ENCODE data around the gene EXOC3L1. TPM values are rescaled to one million over a fixed set of nuclear protein-coding genes. Genes with fewer than 3 reads are reported as not detected.

EXOC3L1 gene, protein sequence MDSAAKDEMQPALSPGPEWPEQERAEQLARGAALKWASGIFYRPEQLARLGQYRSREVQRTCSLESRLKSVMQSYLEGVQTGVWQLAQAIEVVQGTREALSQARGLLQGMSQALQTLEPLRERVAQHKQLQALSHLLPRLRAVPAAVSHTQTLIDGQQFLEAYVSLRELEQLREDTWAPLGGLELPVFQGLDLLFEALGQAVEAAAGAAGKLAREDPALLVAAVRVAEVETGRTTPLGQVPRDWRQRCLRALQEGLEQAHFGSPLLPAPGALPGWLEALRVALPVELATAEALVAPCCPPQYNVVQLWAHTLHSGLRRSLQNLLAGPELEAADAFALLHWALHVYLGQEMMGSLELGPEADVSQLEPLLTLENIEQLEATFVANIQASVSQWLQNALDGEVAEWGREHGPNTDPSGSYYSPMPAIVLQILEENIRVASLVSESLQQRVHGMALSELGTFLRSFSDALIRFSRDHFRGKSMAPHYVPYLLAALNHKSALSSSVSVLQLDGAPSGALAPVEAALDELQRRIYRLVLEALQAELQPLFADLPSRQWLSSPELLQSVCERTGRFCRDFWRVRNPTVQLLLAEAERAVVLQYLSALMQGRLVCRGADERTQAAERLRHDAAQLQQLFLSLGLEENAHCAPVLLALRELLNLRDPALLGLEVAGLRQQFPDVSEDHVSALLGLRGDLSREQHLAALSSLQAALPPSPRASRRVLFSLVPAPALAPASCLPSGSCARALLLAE
- total RNA-seq (ENCODE audit: low replicate concordance): 0.47 TPM in 1 of 2 replicates, not detected in the other

DNA sequence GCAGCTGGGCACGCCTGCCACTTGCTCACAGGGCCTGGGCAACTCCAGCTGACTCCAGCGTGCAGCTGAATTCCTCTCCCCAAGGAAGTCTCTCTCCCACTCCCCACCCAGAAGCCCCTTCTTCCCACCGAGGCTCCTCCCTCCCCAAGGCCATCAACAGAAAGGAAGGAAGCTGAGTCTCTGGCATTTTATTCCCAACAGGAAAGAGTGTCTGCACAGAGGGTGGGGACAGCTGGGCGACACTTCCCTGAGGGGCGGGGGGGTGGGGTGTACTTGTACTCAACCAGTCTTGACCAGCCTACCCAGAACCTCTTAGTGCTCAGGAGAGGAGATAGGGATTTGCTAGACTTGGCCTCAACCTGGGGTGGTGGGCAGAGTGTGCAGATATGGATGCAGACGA, at the start of gene EXOC3L1:
Gene EXOC3L1 (minus strand): TSS at position 96 of the 400 bp plus-strand sequence. CDS start 460 bp downstream, outside the sequence.

GRCh38 chr16:67226804-67227566, 37.0 kb upstream of the EXOC3L1 start, which contains the start of gene TMEM208:
Gene TMEM208 (plus strand): TSS chr16:67227130. CDS start chr16:67227219, 89 bp downstream.

GRCh38 chr16:67199011-67199807, 9.3 kb upstream of the EXOC3L1 start, which contains the start of gene ELMO3:
Gene ELMO3 (plus strand): TSS chr16:67199131. CDS start chr16:67199327, 196 bp downstream.

DNA sequence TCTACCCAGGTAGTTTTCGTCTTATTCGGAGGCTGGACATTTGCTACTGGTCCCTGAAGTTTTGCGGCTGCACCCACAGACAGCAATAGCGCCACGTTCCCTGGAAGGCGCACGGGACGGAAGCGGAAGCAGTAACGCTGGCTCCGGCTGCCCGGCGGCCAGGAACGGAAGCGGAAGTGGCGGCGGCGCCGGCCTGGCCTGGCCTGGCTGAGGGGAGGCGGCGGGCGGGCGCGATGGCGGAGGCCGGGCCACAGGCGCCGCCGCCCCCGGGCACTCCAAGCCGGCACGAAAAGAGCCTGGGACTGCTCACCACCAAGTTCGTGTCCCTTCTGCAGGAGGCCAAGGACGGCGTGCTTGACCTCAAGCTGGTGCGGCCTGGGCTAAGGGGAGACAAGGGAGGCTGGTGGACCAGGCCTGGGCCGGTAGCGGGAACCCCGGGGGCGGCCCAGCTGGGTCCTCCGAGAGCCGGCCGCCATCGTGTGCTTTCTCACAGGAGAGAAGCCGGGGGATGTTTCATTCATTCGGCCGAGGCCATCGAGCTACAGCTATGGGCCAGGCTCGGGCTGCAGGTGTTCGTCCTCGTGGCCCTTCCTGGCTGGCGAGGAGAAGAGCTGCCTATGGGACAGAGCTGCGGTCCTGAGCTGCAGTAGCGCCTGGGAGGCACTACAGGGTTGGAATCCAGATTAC, 2.2 kb upstream of the EXOC3L1 start, which contains the start of gene E2F4:
Gene E2F4 (plus strand): TSS at position 161 of the 687 bp plus-strand sequence. CDS start 73 bp downstream, at position 234.

DNA sequence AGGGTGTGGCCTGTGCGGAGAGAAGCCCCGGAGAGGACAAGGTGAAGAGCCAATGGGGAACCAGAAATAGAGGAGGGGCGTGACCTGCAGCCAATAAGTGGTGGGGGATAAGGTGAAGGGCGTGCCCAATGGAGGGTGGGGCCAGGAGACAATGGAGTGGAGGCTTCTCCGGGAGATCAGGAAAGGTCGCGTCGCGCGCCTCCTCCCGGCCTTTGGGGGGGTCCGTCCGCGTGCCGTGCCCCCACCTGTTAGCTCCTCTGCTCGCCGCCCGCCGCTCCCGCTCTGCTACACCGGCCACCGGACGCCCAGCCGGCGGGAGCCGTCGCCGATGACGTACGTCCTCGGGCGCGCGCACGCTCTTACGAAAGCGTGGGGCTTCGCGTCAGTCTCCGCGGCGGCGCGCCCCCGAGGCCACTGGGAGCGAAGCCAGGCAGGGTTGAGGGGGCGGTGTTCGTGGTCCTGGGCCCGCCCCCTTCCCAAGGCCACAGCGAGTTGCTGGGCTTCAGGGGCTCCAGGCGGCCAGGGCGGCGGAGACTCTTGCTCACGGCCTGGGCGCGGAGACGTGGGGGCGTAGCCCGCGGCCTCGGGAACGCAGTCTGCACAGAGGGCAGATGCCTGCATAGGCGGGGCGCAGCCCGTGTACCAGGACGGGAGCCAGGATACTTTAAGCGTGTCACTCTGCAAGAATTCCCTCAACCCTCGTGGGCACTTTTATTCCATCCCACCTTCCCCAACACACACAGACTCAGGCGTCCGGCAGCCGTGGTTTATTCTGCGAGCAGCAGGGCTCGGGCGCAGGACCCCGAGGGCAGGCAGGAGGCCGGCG, 6.1 kb downstream of the EXOC3L1 start, which contains the start of gene MATCAP1:
Gene MATCAP1 (minus strand): TSS at position 337 of the 826 bp plus-strand sequence. CDS start 3,353 bp downstream, outside the sequence.

DNA sequence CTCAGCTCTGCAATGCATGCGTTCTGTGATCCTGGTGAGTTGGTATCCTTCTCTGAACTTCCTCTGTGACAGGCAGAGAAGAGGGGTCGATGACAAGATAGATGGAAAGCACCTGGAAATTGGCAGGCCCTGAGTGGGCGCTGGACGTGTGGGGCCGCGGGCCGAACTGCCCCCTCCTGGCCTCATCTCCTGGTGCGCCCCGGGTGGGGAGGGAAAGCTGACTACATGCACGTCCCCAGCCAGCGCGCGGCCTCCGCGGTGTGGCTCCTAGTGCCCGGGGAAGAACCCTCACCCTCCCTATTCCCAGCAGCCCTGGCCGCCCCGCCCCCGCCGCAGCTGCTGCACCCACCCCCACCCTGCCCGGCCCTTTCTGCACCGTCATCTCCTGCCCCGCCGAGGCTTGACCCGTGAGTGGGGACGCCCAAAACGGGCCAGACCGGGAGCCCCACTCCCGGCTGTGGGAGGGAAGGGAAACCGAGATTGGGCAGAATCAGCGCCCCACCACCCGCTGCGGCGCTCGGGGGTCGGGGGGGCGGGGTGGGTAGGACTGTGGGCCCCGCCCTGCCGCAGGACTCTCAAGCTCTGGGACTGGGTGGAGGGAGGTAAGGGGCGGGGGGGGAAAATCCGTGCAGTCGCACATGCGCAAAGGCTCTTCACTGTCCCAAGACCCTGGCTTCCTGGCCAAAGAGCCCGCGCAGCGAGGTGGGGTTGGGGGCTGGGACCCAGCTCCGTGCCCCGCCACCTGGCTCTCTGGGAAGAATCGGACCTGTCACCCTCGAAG, 19.6 kb downstream of the EXOC3L1 start, which contains the start of gene NOL3:
Gene NOL3 (plus strand): TSS at position 371 of the 781 bp plus-strand sequence.

DNA sequence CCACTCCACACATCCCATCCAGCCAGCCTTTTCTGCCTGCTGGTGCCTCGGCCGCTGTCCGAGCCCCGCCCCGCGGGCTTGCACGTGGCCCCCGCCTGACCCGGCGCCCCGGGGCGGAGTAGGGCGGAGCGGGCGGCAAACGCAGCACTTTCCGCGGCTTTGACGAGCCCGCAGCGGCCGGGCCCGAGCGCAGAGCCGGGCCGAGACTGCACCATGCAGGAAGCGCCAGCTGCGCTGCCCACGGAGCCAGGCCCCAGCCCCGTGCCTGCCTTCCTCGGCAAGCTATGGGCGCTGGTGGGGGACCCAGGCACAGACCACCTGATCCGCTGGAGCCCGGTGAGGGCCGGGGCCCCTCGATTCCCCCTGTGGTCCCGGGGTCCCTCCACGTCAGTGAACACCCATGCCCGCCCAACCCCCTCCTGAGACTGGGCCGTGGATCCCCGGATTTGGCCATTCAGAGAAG, 25.3 kb downstream of the EXOC3L1 start, which contains the start of gene HSF4:
Gene HSF4 (plus strand): TSS at position 147 of the 463 bp plus-strand sequence. CDS start 67 bp downstream, at position 214.

DNA sequence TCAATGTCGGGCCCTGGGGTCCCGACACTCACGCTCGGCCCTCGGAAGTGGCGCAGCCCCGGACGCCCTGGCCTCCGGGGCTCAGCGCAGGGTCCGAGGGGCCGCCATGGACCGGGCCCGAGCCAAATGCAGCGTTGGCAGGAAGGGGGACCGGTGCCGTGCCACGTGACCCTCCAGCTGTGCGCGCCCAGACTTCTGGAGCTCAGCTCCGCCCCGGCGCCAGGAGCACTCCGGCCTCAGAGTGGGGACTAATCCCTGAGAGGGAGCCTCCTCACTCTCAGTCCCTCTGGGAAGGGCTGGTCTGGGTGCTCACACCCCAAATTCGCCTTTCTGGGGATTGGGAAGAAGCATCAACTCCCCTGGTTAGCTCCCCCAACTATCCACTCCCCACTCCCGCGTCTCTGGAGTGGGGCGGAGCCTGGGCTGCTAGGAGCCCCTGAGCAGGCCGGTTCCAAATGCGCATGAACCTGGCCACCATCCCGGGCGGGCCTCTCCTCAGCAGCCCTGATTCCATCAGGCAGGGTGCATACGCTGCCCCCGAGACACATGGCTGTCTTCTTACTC, 39.0 kb downstream of the EXOC3L1 start, which contains the start of gene B3GNT9:
Gene B3GNT9 (minus strand): TSS at position 166 of the 564 bp plus-strand sequence. CDS start 513 bp downstream, outside the sequence.

Other genes with a start within 250 kb of the EXOC3L1 start
- gene CES3, start 228.9 kb downstream of the EXOC3L1 start, total RNA-seq (ENCODE audit: low replicate concordance): under 0.01 and 0.38 TPM in 2 replicates
- gene CES4A, start 201.5 kb downstream of the EXOC3L1 start, total RNA-seq (ENCODE audit: low replicate concordance): 0.90 and 3.3 TPM in 2 replicates
- 92.9 and 108 TPM in 2 replicates for gene CBFB, start 161.0 kb downstream of the EXOC3L1 start, total RNA-seq (ENCODE audit: low replicate concordance)
- gene PHAF1, start 80.2 kb downstream of the EXOC3L1 start, total RNA-seq (ENCODE audit: low replicate concordance): 9.6 and 12.0 TPM in 2 replicates
- gene B3GNT9, start 39.1 kb downstream of the EXOC3L1 start, total RNA-seq (ENCODE audit: low replicate concordance): 26.5 and 26.8 TPM in 2 replicates
- gene TRADD, start 30.2 kb downstream of the EXOC3L1 start, total RNA-seq (ENCODE audit: low replicate concordance): 19.4 TPM in 2 replicates
- gene FBXL8, start 30.2 kb downstream of the EXOC3L1 start, total RNA-seq (ENCODE audit: low replicate concordance): 7.2 and 8.4 TPM in 2 replicates
- gene HSF4, start 25.4 kb downstream of the EXOC3L1 start, total RNA-seq (ENCODE audit: low replicate concordance): 2.9 and 31.7 TPM in 2 replicates
- gene NOL3, start 19.6 kb downstream of the EXOC3L1 start, total RNA-seq (ENCODE audit: low replicate concordance): 18.0 and 38.0 TPM in 2 replicates
- 12.7 and 20.0 TPM in 2 replicates for gene MATCAP1, start 6.2 kb downstream of the EXOC3L1 start, total RNA-seq (ENCODE audit: low replicate concordance)
- gene E2F4, start 2.0 kb upstream of the EXOC3L1 start, total RNA-seq (ENCODE audit: low replicate concordance): 27.5 and 31.9 TPM in 2 replicates
- 0.12 and 0.45 TPM in 2 replicates for gene ELMO3, start 9.0 kb upstream of the EXOC3L1 start, total RNA-seq (ENCODE audit: low replicate concordance)
- gene TMEM208, start 37.0 kb upstream of the EXOC3L1 start, total RNA-seq (ENCODE audit: low replicate concordance): 34.5 and 36.6 TPM in 2 replicates
- 7.4 and 11.6 TPM in 2 replicates for gene FHOD1, start 57.3 kb upstream of the EXOC3L1 start, total RNA-seq (ENCODE audit: low replicate concordance)
- 0.23 and 1.5 TPM in 2 replicates for gene SLC9A5, start 58.8 kb upstream of the EXOC3L1 start, total RNA-seq (ENCODE audit: low replicate concordance)
- 2.0 and 11.7 TPM in 2 replicates for gene PLEKHG4, start 89.4 kb upstream of the EXOC3L1 start, total RNA-seq (ENCODE audit: low replicate concordance)
- gene KCTD19, start 136.6 kb upstream of the EXOC3L1 start, total RNA-seq (ENCODE audit: low replicate concordance): not detected in 2 replicates
- not detected in 2 replicates for gene LRRC36, start 136.7 kb upstream of the EXOC3L1 start, total RNA-seq (ENCODE audit: low replicate concordance)
- 1.5 and 2.3 TPM in 2 replicates for gene TPPP3, start 203.4 kb upstream of the EXOC3L1 start, total RNA-seq (ENCODE audit: low replicate concordance)
- gene ZDHHC1, start 226.3 kb upstream of the EXOC3L1 start, total RNA-seq (ENCODE audit: low replicate concordance): 2.8 and 4.3 TPM in 2 replicates
- not detected in 2 replicates for gene HSD11B2, start 241.0 kb upstream of the EXOC3L1 start, total RNA-seq (ENCODE audit: low replicate concordance)

Measured in smooth muscle cell of the coronary artery (primary cell).